NCI-H69 (cell line): ENCODE results near the gene MKI67.
"Not testable (repeated sequence)": the region's sequence is repeated elsewhere in the genome, so short reads cannot be mapped to it uniquely, and the experiment has no call there.

Experiments used
- DNase-seq: peaks from one replicate; lab custom pipeline; 2025; lab: John Stamatoyannopoulos, UW

MKI67 gene

DNA sequence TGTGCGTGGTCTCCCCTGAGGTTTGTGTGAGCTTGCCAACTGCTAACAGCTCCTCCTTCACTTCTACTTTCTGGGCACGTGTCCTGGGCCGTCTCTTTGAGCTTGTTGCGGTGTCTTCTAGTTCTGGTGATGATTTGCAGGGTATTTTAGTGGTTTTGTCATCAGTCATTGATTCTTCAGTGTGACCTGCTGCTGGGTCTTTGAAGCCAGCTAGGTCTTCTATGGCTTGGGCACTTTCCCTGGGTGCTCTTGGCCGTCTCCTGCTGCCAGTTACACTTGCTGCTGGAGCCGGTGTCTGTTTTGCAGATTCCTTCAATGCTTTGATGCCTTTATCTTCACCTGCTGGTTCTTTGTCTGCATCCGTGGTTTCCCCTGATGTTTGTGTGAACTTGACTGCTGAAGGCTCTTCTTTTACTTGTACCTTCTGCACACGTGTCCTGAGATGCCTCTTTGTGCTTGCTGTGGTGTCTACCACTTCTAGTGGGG, 23.0 kb downstream of the MKI67 start:
- no peak for DNase-seq

DNA sequence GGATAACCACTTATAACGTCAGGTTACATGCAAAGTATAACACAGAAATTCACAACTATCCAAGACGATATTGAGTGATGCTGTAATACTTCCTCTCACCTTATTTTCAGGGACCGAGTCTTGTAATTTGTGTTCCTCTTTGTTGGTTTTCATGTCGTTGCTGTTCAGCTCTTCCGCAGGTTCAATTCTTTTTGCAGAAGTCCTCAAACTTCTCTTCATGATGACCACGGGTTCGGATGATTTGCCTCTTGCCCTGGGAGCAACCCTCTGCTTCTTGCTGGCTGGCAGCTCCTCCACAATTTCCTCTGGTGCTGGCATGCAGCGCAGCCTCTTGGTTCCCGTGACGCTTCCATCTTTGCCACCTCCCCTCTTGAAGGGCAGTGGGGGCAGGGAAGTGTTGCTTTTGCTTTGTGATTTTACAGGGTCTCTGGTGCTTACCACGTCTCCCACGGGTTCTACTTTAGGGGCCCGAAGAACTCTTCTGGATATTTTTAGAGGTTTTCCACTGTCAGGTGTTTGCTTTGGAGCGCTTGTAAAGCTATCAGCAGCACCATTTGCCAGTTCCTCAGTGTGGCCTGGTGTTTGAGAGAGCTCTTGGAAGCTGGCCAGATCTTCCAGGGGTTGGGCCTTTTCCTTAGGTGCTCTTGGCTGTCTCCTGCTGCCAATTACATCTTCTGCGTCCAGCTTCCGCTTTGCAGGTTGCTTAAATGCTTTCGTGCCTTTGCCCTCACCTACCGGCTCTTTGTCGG, 23.6 kb downstream of the MKI67 start:
- no peak for DNase-seq

DNA sequence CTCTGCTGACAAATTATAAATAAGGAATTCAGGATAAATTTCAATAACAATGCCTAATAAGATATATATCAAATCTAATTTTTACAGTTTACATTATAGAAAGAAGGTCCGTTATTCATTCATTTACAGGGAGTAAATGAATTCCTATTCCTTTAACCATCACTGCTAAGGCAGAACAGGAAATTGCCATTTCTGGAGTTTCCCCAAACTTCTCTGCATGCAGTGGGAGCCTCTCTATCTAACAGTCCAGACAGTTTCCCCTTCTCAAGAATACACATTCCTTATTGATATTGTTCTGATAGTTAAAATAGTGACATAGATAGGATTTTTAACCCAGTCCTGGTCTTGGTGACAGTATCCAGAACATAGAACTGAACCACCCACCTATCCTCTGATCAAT, 24.3 kb downstream of the MKI67 start:
- DNase-seq, result no peak

DNA sequence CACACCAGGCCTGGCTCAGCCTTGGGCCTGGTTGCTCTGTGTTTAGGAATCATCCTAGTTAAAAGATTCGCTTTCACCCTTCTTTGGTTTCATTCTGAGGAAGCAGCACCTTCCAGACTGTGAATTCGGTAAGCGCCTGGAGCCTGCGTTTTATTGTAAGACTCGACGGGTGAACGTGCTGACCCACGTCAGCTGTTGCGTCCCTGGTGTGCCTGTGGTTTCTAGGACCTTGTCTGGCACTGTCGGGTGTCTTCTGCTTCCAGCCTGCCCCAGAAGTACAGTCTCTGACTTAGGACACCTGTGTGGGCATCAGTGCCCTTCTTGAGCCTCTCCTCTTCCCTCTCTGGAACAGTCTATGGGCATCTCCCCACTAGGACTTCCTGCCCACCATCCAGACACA, 26.3 kb downstream of the MKI67 start:
- no peak for DNase-seq

DNA sequence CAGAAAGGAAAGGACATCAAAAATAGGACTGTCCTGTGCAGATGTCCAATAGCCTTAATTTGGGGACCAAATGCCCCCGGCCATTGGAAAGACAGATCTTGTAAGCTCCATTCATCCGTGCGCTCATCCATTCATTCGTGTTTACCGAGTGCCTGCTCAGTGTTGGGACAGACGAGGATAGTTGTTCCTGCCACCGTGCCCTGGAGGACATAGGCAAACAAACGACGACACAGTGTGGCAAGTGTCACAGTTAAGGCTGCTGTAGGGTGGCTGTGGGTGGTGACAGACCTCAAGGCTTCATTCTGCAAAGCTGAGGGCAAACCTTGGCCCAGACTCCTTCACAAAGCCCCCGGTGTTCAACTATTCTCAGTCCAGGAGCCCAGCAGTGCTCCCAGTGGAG, 27.6 kb downstream of the MKI67 start:
- no peak for DNase-seq

DNA sequence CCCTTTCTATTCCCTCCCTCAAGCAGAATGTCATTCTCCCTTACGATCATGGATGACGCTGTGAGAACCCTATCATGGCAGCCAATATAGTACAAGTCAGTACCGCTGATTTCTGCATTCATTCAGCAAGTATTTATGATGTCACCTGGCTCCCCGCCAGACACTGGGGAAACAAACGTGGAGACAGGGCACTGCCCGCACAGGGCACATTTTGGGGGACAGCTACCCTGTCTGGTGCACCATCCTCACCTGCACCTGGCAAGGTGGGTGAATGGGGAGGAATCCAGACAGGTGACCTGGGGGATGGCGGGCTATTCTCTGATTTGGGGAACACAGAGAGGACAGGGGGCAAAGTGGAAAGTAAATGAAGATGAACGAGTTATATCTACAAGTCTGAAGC, 28.4 kb downstream of the MKI67 start:
- DNase-seq, result no peak

DNA sequence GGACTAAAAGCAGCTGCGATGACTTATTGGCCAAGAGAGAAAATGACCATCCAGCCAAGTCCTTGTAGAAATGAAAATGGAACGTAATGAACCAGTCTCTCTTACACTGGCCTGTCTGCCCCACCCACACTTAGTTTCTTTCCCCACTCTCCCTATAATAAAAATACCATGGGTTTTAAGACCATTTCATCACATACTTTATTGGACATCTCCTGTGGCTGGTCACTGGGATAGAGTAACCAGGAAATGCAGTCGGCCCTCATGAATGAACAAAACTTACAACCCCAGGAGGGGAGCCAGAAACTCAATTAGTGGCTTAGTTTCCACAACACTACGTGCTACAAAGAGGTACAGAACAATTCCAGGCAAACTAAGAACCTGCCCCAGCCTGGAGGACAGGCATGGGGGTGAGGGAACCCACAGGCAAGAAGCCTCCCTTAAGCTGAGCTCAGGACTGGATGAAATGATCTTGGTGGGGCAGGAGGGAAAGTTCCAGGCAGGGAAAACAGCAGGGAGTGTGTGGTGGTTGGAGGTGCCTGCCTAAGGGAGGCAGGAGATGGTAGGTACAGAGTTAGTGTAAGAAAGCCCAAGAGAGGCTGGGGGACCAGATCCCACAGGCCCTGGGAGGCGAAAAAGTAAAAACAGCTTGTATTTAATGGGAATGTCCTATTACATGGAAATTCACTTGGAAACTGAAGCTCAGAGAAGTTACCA, 29.6 kb downstream of the MKI67 start:
- no peak for DNase-seq

DNA sequence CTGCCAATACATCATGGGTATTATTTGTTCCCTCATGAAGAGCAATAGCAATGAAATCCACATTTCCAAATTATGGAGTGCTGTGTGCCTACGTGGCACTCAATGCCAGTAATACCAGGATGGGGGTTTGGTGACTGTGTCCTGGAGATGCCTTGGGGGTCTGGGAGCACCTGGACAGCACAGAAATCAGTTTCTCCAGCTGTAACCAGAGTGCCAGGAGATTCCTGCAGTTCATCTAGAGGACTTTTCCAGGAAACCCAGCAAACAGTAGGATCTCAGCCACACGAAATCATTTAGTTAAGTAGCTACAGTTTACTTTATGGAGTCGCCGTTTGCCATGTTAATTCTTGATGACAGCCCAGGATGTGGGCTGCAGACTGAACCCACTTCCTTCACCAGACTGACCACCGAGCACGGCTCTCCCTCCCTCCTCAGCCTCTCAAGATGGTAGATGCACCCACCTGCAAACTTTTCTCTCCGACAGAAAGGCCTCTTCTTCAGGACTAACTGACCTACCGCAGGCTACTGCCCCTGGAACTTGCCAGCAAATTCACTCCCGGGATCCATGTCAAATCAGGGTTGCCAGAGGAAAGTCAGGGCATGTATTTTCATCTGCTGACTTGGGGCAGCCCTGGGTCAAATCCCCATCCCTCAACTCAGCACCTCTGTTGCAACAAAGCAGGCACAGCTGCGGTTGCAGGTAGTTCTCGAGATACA, 30.3 kb downstream of the MKI67 start:
- no peak for DNase-seq

DNA sequence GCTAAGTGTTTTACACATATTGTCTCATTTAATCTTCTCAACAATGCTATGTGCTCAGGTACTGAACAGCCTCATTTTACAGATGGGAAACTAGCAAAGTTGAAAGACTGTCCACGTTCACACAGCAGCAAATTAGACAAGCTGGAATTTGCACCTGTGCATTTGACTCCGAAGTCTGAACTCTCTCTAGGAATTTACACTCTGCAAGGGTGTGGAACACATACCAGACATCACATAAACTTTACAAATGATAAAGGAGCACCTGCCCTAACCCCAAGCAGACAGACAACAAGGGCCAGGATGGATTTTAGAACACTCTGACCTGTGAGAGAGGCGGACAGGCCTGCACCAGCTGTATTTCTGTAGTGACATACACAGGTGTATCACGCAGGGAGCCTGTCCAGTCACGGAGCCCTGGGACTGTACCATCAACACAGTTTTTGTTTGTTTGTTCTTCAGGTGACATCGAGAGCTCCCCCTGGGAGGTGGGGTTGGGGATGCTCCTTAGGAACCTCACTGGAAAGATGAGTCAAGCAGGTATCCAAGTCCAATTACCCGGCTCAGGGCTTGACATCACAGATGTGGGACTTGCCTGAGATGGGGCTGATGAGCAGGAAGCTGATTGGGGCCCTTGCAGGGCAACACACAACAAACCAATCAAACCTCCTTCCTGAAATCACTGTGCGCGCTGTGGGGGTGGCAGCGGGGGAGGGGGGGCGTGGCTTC, 31.0 kb downstream of the MKI67 start:
- DNase-seq, result peak; percentile 48

DNA sequence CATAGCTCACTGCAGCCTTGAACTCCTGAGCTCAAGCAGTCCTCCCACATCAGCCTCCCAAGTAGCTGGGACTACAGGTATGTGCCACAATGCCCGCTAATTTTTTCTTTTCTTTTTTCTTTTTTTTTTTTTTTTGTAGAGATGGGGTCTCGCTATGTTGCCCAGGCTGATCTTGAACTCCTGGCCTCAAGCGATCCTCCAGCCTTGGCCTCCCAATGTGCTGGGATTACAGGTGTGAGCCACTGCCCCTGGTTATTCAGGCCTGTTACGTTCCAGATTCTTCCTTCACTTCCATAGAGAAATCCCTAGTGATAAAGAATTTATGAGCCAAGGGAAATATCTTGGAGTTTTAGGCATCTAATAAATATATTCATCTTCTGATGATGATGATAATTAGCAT, 31.6 kb downstream of the MKI67 start:
- not testable (repeated sequence) for DNase-seq

DNA sequence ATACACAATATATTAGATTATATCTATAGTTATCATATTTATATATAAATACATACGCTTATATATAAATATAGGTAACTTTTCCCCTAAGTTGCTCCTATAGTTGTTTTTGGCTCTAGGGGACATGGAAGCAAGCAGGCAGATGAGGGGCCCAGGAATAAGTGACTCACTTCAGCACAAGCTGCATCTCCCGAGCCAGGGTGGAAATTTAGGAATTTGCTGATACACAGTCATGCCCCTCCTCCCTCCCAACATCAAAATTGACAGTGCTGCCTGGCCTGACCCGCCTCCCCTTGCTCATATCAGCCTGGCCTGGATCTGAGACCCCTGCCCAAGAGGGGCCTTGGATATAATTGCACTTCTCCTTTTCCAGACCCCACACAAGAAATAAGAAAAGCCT, 33.8 kb downstream of the MKI67 start:
- no peak for DNase-seq

DNA sequence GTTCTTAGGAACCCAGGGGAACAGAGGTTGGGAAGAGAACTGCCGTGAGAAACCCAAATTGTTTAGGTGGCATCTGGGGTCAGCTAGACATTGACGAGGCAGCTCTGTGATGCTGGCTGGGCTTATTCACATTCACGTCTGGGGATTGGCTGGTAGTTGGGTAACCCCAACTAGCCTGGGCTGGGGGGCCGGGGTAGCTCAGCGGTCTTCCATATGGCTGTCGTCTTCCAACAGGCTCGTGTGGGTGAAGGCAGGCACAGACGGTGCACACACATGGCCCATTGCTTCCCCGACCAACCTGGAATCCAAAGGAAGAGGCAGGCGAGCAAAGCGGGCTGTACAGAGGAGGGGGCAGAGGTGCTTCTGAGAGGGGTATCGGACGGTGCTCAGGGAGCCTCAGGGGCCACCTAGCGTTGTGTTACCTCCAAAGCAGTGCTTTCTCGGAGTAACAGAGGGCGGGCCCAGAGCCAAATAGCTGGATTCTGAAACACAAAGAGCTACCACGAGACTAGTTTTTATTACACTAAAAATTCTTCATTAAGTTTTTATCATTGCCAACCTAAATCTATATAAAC, 34.5 kb downstream of the MKI67 start:
- no peak for DNase-seq

DNA sequence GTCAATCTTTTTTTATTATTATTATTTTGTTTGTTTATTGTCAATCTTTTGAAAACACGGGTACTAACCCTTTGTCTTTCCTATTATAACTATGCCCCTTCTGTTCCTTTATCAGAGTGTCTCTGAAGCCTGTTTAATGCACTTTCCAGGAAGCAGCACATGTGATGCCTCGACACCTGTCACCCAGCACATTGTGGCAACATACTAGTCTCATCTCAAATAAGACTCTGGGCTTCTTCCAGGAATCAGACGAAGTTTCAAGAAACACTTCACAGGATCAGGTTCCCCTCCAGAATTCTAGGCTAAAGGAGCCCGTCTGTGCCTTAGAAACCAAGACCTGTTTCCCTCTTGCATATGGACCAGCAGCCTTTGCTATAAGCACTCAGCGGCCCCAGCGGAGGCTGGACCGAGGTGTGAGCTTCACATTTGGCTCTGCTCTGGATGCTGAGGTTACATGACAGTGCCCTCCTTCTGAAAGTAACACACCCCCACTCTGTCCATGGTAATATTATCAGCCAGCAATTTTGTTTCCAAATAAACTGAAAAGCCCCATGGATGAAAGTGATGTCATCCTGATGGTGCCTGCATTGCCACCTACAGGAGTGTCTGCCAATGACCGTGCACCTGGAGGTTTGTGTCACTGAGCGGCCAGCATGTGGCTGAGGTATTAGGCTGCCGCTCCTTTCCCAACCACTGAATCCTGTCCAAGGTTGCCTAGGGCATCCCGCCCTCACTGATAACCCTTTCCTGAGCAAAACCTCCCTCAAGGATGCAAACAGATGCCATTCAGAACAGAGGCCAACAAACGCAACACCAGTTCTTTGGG, 38.1 kb downstream of the MKI67 start:
- DNase-seq, result peak; percentile 40

DNA sequence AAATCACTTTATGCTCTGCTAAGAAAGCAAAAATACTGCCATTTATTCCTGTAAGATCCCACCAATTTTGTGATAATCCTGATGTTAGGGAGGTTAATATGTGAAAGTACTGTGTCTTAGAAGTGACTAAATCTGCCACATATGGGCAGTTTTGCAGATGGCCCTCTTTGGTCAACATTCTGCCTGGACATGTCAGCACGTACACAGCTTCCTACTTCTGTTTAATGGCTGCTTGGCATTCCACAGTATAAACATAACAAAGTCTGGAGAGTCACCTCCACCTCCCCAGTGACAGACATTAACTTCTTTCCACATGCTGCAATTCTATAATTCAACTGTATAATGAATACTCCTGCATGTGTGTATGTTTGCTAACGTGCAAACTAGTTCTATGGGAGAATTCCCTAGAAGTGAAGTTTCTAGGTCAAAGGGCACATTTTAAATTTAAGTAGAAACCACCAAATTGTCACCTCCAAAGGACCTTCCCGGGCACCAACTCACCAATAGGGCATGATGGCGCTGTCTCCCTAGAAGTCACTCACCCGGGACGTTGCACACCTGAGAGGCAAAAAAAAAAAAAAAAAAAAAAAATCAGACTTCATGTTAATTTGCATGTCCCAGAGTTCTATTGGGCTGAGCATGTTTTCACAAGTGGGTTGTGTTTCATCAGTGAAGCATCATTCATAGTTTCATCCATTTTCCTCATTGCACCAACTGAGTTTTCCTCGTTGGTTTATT, 38.9 kb downstream of the MKI67 start:
- no peak for DNase-seq

DNA sequence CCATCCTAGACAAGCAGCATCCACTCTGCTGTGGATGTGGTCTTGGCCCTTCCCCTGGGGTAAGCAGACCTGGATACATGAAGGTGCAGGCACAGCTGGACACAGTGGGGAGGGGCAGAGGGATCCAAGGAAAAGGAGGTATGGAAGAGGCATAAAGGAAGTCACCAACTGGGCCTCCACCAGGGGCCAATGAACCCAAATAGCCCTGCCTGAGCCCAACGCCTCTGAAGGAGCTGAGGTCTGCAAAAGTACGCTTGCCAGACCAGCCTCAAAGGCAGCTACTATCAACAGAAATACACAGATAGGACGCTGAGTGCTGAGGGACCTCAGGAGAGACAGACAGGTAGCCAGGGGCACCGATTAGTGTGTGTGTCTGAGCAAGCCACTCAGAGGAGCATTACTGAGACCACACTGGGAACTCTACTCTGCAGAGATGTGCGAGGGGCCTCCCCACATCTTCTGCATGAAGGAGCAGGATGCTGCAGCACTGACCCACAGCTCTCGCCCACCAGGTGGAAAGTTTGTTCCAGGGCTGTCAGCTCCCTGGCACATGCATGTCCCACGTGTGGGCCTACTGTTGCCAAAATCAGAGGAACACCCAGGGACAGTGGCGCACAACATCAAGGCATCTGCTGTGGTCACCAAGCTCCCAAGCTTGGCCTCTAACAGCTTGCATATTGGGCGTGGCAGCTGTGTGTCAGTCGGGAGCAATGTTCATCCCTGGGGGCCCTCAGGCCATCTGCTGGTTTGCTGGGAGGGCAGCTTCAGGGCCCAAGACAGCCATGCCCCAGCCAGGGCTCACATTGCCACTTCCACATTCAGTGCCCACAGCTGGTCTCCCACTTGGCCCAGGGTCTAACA, 40.0 kb downstream of the MKI67 start:
- peak; percentile 23 for DNase-seq

DNA sequence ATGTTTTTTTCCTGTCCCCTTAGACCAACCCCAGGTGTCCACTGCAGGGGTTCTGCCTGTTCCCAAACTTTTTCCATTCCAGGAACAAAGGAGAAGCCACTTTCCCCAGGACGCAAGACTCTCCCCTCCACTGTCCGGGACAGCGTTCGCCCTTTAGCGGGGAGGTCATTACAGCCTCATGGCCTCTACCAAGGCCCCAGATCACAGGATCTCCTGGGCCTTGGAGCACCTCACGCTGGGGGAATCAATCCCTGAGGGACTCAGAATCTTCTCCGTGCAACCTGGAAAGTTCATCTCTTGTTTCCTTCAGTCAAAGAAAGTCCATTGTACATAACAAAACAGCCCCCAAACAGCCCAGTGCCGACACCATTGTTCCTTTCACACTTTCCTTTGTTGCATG, 41.2 kb downstream of the MKI67 start:
- no peak for DNase-seq

DNA sequence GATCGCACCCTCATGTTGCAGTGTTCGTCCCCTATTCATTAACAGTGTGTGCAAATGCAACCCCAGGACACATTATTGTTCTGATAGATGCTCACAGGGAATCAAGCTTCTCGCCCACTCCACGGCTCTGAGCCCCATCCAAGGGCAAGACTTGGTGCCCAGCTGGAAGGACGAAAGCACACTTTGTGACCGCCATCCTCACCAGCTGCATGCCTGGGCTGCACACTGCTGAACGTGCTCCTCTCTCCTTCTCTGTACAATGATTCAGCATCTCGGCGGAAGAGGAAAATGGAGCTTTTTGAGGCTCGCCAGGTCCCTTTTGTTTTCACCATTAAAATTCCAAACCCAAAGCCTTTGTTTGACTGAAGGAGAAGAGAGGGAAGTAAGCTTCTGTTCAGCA, 41.9 kb downstream of the MKI67 start:
- DNase-seq, result no peak

DNA sequence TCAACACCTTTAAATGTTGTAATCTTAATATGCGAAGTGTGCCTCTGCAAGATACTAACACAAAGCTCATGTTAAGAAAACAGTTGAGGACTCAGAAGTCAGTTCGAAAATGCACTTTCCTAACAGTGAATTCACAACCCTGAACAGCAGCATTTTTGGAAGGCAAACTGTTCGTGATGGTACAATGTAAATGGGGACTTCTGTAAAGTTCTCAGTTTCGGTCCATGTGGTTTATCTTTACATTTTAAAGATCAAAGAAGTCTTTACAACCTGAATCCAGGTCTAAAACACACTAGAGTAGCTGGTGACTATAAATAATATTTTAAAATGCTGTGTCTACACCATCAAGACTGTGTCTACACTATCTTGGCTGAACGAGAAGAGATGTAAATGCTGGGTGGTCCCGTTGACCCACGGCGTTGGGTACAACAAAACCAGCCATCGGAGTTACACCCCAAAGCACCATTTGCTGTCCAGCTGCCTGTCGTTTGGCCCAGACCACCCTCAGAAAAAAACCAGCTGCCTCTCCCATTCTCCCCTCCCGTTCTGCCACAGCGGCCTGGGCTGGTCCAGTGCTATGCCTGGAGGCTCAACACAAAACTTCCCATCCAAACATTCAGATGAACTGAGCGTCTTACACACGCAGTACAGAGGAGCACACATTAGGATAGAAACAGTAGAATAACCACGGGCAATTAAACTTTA, 42.9 kb downstream of the MKI67 start:
- DNase-seq, result no peak

DNA sequence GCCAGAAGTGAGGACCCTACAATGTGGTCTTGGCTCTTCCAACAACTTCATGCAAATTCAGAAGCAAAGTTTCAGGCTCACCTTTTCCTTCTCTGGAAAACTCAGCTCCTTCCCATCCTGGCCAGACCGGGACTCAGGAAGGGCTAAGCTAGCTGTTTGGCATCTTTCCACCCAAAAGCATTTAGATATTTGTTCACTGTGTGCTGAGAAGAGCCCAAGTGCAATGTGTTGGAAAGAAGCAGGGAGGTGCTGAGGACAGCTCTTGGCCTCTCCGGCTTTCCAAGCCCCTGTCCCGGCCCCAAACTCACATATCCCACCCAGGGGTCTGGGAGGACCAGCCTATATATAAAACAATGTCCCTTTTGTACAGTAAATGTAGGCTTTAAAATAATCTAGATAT, 44.5 kb downstream of the MKI67 start:
- DNase-seq, result no peak
